ENCODE measurements around the gene SCGN.

GRCh38 chr6:25620391-25620790, 31.6 kb upstream of the SCGN start:
- TF ChIP-seq GATA3 (IDR thresholded peaks at IDR 0.05; ENCODE audit: low read depth, low read length) (no peak), GATA2 (IDR thresholded peaks at IDR 0.05; ENCODE audit: low read depth, low read length) (no peak)
